Stimulated activated CD8-positive, alpha-beta memory T cell treated with anti-CD3 and anti-CD28 coated beads, Interleukin-7, amount 100 ng/mL, for 48 hours (primary cell): ENCODE data around the gene LGALS1.

Experiments
- DNase-seq, 2 donors: peaks; one replicate each; pipeline ENCODE4 v3.0.0-alpha.2; 2020; ENCODE audit warnings: low read depth in 1 of 2; ENCODE audit errors: extremely low read depth in 1 of 2

Gene LGALS1

GRCh38 chr22:37674951-37675929 lies at the start of gene LGALS1:
Gene LGALS1, plus strand, starts transcription at chr22:37675636. Its CDS starts 67 bp downstream, at chr22:37675703.
- peak; percentile 58 to 84 for DNase-seq

- DNase-seq: no peak
Measured at GRCh38 chr22:37625737-37626136, 49.7 kb upstream of the LGALS1 start.

DNA sequence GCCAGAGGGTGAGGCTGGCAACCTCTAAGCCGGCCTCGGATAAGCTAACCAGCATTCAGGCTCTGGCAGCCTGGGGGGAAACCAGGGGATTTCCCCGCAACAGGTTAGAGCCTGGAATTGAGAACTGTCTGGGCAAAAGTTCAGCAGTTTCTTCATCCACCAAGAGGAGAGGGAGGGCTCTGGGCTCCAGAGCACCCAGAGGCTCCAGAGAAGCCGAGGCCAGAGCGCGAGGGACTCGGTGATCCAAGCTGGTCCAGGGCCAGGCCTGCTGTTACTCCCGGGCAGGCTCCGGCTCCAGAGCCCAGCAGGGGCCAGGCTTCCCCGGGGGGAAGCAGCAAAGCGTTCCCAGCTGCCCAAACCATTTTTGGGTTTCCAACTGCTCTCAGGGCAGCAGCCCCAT lies 49.3 kb upstream of the LGALS1 start:
- DNase-seq: no peak

DNA sequence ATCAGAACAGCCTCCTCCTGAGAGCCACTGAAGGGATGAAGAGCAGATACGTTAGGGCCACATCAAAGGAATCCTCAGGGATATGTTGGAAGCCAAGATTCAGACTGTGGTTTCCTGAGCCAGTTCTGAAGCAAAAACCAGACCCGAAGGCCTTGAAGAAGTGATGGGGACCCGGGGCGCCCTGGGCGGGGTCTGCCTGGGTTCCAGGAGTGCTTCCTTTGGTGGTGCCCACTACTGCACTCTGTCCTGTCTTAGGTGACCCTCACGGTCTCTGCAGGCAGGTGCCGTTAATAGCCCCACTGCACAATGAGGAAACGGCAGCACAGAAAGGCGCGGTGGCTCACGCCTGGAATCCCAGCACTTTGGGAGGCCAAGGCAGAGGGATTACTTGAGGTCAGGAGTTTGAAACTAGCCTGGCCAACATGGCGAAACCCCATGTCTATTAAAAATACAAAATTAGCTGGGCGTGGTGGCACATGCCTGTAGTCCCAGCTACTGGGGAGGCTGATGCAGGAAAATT lies 48.8 kb upstream of the LGALS1 start:
- no peak for DNase-seq

GRCh38 chr22:37627121-37627520 lies 48.3 kb upstream of the LGALS1 start:
- no peak for DNase-seq

GRCh38 chr22:37627545-37627944 lies 47.9 kb upstream of the LGALS1 start:
- DNase-seq: no peak

DNA sequence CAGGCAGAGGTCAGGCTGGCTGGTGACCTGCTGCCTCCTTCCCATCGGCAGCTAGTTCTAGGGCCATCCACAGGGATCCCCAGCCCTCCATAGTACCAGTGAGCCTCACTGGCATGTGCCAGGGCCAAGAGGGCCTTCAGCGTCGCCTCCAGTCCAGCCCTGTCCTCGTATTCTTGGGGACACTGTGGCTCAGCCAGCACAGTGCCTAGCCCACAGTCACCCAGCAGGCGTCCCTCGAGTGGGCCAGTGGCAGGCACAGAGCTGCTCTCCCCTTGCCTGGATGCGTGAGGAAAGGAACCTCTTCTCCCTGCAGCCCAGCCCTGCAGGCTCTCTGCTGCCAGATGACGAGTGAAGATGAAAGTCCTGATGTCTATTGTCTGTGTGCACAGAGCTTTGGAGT lies 46.6 kb upstream of the LGALS1 start:
- no peak for DNase-seq

GRCh38 chr22:37629928-37630327 lies 45.5 kb upstream of the LGALS1 start:
- DNase-seq: no peak

DNA sequence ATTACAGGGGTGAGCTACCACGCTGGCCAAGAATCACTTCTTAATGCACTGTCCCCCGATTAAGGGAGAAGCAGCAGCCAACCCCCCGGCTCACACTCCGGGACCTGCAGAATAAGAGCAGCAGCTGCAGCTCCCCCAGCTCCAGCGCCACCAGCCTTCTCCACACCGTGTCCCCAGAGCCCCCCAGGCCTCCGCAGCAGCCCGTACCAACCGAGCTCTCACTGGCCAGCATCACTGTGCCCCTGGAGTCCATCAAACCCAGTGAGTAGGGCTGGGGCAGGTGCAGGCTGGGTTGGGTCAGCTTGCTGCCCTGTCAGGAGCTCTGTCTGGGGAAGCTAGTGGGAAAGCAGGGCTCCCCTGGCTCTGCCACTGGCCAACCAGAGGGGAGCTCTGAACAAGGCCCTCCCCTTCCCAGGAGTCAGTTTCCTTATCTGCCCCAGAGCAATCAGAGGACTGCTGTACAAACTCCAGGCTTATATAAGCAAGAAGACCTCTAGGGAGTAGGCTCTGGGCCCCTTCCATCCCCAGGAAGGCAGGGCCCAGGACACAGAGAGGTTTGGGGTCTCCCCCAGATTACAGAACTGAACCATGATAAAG lies 44.5 kb upstream of the LGALS1 start:
- DNase-seq: no peak

DNA sequence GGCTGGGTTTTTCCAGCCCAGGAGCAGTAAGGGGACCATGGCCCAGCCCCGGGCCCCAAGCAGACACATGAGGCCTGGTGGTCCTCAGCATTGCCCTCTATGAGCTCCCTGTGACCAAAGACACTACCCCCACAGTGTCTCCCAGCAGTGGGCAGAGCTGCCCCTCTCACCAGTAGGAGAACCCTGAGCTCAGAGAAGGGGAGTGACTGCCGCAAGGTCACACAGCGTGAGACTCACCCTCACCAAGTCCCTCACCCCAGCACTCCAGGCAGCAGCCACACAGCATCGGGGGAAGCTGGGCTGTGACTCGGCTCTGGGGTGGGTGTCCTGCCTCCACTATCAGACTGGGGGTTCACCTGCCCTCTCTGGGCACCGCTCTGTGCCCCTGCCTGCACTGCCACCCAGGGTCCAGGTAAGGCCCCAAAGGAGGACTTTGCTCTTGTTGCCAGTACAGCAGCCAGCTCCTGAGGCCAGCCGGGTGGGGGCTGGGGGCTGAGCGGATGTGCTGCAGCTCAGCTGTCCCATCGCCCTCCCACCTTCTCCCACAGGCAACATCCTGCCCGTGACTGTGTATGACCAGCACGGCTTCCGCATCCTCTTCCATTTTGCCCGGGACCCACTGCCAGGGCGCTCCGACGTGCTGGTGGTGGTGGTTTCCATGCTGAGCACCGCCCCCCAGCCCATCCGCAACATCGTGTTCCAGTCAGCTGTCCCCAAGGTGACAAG lies 43.8 kb upstream of the LGALS1 start:
- DNase-seq: no peak

GRCh38 chr22:37632174-37633088 lies 43.0 kb upstream of the LGALS1 start:
- no peak for DNase-seq

DNA sequence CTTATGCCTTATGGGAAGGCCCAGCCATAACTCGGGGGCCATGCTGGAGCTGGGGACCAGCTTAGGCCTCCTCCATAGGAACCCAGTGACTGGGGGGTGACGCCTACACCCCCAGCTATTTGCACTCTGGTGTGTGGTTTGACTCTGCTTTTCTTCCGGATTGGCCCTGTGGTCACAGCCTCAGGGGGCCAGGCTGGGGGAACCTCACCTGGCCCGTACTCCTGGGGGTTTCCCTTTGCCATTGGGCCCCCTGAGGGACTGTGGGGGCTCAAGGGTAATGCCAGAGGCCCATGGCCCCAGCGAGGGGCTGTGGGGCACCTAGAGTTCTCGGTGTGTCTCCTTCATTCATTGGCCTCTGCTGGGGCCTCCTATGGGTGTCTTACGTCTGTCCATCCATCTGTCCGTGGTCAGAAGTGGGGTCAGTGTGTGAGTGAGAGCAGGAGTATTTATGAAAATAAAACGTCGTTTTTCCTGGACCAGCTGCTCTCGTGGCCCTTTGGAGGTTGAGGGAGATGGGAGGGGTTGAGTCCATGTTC lies 42.3 kb upstream of the LGALS1 start:
- peak; percentile 60 to 68 for DNase-seq

DNA sequence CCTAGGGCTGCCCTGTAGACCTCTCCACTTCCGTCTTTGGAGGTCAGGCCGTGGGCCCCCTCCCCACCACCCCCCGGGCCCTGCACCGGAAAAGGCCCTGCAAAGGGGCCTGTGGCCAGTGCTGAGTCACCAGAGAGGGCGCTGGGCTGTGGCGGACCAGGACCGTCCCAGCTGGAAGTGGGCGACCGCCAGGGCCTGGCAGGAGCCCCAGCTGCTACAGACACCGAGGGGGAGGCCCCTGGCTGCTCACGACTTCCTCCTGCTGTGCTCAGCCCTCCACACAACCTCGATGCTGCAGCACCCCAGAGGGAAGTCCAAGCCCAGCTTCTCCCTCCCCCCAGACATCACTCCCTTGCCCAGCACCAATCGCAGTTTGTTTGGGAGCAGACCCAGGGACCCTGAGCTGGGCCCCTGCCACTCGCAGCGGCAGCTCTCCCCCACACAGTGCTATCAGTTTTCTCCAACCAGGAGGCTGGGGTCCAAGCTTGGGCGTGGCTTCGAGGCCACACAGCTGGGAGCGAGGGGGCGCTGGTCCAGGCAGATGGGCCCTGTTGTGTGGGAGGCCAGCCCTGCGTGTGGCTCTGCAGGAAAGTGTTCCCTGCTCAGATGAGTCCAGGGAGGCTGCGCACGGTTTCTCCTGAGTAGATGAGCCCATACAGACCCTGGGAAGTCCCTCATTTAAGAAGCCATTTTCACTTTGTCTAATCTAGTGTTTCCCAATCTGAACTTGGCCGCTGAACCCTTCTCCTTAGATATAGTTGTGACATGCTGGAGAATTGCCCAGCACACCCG lies 41.6 kb upstream of the LGALS1 start:
- DNase-seq: peak; percentile 68 to 69

- DNase-seq: no peak
Measured at GRCh38 chr22:37634417-37634924, 41.0 kb upstream of the LGALS1 start.

DNA sequence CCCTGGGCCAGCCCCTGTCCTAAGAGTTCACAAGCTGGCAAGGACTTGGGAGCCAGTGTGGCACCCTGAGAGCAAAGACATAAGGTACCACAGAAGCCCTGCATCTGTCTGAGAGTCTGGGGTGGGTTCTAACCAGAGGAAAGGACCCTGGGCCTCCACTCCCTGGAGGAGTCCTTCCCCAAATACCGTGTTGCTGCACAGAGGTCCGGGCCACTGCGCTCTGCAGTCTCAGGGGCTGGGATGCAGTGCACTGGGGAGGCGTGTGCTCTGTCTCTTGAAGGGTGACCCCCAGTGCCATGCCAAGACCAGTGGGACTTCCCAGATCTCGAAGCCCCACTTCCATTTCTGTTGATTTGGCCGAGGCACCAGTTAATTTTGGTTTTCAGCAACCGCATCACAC lies 40.3 kb upstream of the LGALS1 start:
- no peak for DNase-seq

- no peak for DNase-seq
Measured at GRCh38 chr22:37636186-37636948, 39.1 kb upstream of the LGALS1 start.

DNA sequence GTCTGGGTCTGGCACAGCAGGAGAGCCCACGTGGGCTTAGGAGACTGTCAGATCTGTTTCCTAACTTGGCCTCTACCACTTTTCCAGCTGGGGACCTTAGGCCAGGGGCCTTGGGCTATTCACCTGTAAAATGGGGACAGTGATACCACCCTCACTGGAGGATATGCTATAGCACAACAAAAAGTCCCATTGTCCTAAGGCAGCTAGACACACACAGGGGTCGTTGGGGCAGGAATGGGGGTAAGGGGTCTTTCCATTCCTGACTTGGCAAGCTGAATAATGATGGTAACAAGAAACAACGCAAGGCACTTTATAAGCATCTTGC lies 38.5 kb upstream of the LGALS1 start:
- DNase-seq: no peak

DNA sequence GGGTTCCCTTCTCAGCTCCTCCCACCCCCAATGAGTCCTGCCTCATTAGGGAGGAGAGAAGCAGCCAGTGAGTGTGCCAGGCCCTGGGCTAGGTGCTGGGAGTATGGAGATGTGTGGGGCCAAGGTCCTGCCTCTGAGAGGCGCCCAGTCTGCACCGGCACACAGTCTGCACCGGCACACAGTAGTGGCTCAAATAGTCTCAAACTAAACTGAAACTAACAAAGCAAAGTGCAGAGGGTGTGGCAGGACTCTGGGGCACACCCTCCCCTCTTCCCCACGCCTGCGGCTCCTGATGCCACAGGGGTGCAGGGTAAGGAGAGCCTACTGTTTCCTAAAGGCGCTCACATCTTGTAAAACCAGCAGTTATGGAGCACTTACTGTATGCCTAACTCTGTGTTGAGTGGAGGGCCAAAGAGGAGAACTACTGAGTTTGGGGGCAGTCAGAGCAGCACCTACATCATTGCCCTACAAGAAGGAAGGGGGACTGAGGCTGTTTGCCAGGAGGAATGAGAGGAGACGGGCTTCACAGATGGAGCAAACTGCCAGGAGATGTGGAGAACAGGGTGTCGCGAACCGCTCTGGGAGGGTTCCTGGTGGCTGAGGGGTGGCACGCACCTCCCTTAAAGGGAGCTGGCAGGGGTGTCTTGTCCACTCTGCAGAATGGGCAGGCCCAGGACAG lies 36.9 kb upstream of the LGALS1 start:
- no peak for DNase-seq
